NCI-H524 (cell line): ENCODE data around the gene TTC28.
"Not testable (repeated sequence)": the region's sequence is repeated elsewhere in the genome, so short reads cannot be mapped to it uniquely, and the experiment has no call there.

Experiments used
- DNase-seq, 2 experiments: peaks; one replicate each; lab custom pipeline; 2025; lab: John Stamatoyannopoulos, UW

TTC28 gene

GRCh38 chr22:28679611-28680287 is at the start of gene TTC28:
TTC28 (minus strand) TSS chr22:28679840; CDS start chr22:28679723, 117 bp downstream.
- peak; percentile 73 to 87 for DNase-seq

- DNase-seq: no peak
Observed at GRCh38 chr22:28728621-28729313, 49.1 kb upstream of the TTC28 start.

DNA sequence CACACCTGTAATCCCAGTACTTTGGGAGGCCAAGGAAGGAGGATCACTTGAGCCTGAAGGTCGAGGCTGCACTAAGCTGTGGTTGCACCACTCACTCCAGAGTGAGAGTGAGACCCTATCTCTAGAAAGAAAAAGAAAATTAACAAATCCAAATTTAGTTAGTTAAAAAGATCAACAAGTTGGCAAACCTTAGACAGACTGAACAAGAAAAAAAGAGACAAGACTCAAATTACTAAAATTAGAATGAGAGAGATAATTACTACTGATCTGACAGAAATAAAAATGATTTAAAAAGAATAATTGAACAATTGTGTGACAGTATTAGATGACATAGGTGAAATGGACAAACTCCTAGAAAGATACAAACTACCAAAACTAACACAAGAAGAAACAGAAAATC is 48.4 kb upstream of the TTC28 start:
- no peak for DNase-seq

GRCh38 chr22:28718044-28718443 is 38.4 kb upstream of the TTC28 start:
- no peak for DNase-seq

DNA sequence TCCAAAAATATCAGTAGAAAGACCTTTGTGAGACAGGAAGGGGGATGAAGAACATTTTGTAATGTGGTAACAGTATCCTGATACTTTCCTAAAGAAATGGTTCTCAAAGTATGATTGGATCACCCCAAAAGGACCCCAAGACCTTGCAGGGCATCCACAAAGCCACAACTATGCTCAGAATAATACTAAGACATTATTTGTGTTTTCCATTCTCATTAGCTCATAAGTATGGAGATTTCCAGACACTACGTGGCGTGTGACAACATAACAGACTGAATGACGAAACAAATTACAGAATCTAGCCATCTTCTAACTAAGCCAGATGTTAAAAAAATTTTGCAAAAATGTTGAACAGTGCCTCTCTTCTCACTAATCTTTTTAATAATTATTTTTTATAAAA is 37.0 kb upstream of the TTC28 start:
- DNase-seq: no peak

- no peak for DNase-seq
Observed at GRCh38 chr22:28715611-28716010, 36.0 kb upstream of the TTC28 start.

- DNase-seq: no peak
Observed at GRCh38 chr22:28714043-28714628, 34.5 kb upstream of the TTC28 start.

DNA sequence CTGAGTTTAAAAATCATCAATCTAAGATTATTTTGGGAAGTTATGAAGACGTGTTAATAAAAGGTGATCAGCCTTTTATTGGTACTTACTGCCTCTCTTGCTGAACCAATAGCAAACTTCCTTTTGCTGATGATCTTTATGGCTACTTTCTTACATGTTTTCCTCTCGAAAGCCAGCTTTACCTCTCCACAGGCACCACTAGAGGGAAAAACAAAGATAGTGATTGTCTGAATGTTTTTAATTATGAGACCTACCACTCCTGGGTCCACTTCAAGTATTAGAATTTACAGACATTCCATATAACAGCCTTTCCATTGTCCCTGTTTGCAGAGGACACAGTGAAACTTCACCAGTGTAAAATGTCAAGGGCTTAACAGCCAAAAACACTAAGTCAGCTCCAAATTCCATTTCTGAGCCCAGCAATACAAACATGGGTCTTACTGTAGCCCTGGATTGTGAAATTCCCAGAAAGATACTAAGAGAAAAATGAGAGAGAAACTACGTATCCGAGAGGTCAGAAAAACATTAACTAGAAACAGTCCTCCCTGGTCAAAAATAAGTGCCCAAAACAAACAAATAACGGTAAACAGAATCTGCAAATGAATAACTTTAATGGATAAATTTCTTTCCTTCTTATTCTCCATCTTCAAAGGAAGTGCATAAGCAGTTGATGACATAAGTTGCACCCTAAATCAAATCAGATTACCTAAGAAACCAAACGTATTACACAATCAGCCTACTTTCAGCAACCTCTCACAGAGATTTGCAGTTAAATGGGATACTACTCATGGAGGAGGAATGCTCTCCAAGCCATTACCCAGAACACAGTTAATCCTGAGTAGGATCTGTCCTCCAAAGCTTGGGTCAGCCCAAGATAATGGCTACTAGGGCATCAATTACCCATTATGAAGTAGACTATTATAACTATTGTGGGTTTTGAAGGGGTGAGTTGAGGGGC is 32.5 kb upstream of the TTC28 start:
- no peak for DNase-seq

DNA sequence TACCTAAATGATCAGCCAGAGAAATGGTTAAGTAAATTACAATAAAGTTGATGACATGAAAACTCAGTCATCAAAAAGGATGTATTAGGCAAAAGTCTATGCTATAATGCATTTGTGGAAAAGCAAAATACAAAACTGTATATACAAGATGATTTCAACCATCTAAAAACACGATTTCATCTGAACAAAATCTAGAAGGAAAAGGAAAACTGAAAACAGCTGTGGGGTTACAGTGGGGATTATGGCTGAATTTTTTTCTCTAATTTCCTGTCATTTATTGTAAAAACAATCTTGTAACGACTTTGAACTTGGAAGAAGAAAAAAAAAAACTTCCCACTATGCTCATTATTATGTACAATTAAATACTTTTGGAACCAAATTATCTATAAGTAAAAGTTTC is 31.7 kb upstream of the TTC28 start:
- no peak for DNase-seq

- DNase-seq: peak; percentile 42 to 75
Observed at GRCh38 chr22:28710576-28711191, 31.0 kb upstream of the TTC28 start.

DNA sequence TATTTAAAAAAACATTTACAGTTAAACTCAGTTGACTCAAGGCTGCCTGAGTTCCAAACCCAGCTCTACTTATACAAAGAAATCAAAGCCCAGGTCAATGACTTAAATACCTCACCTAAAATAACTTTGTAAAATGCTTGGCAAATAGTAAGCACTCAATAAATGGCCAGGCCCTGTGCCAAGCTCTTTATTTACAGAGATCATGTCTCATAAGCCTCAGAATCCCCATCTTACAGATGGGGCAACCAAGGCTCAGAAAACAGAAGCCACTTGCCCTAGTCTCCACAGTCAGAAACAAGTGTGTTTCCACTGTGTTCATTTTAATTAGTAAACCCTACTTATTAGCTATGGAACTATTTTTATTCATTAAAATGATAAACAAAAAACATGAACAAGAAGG is 30.5 kb upstream of the TTC28 start:
- no peak for DNase-seq

GRCh38 chr22:28706845-28707244 is 27.2 kb upstream of the TTC28 start:
- no peak for DNase-seq

- DNase-seq: no peak
Observed at GRCh38 chr22:28703436-28703835, 23.8 kb upstream of the TTC28 start.

GRCh38 chr22:28702891-28703290 is 23.3 kb upstream of the TTC28 start:
- no peak for DNase-seq

GRCh38 chr22:28693041-28693760 is 13.6 kb upstream of the TTC28 start:
- DNase-seq: not testable (repeated sequence)

GRCh38 chr22:28689796-28690195 is 10.2 kb upstream of the TTC28 start:
- not testable (repeated sequence) for DNase-seq

- not testable (repeated sequence) for DNase-seq
Observed at GRCh38 chr22:28682966-28683365, 3.3 kb upstream of the TTC28 start.

- not testable (repeated sequence) for DNase-seq
Observed at GRCh38 chr22:28680813-28681490, 1.3 kb upstream of the TTC28 start.

- peak in 1 of 2 experiments; percentile 41 for DNase-seq
Observed at GRCh38 chr22:28678778-28679610, 646 bp downstream of the TTC28 start.
